Epithelial cell of proximal tubule (primary cell): ENCODE results near the gene NCEH1. TPM values are rescaled to one million over a fixed set of nuclear protein-coding genes. Genes with fewer than 3 reads are reported as not detected.

ENCODE experiments used
- DNase-seq: peaks from one replicate; pipeline ENCODE4 v3.0.0-alpha.2; 2011; ENCODE audit warnings: low read depth
- H3K4me3 ChIP-seq: 2 replicates; pipeline ENCODE4 v1.5.1; 2011; ENCODE audit warnings: low read depth, mild to moderate bottlenecking, low read length
- total RNA-seq: library from RNA; depleted of rRNA; stranded (reverse); fragments of >200 nt; gene quantifications from 2 replicates; pipeline ENCODE4 v1.2.3, GENCODE V29; 2015
- TF ChIP-seq, protein P1 (sequence below): conservative IDR thresholded peaks from 2 replicates; pipeline ENCODE4 v1.5.1; 2012; ENCODE audit warnings: low read depth, mild to moderate bottlenecking, low read length

Gene NCEH1
- total RNA-seq, 1 donor from 2014 or later = 72.9 TPM

DNA sequence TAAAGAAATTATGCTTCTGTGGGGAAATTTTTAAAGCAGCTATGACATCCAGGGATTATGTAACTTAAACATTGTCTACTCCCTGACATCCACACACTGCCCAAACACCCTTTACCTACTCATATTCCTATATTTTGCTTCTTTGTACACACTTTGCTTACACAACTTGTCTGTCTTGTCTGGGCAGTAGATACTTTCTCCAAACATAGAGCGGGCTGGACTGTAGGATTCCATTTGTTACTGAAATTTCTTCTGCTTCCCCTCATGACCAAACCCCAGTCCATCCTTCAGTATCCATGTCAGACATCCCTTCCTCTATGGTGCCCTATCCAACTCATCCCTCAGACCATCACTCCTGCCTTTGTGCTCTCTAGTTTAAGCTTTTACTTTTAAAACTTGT, 19.9 kb downstream of the NCEH1 start:
- no peak for DNase-seq
- H3K4me3 ChIP-seq = no peak overlapping the region
- TF ChIP-seq, protein P1, sequence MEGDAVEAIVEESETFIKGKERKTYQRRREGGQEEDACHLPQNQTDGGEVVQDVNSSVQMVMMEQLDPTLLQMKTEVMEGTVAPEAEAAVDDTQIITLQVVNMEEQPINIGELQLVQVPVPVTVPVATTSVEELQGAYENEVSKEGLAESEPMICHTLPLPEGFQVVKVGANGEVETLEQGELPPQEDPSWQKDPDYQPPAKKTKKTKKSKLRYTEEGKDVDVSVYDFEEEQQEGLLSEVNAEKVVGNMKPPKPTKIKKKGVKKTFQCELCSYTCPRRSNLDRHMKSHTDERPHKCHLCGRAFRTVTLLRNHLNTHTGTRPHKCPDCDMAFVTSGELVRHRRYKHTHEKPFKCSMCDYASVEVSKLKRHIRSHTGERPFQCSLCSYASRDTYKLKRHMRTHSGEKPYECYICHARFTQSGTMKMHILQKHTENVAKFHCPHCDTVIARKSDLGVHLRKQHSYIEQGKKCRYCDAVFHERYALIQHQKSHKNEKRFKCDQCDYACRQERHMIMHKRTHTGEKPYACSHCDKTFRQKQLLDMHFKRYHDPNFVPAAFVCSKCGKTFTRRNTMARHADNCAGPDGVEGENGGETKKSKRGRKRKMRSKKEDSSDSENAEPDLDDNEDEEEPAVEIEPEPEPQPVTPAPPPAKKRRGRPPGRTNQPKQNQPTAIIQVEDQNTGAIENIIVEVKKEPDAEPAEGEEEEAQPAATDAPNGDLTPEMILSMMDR = no peak

DNA sequence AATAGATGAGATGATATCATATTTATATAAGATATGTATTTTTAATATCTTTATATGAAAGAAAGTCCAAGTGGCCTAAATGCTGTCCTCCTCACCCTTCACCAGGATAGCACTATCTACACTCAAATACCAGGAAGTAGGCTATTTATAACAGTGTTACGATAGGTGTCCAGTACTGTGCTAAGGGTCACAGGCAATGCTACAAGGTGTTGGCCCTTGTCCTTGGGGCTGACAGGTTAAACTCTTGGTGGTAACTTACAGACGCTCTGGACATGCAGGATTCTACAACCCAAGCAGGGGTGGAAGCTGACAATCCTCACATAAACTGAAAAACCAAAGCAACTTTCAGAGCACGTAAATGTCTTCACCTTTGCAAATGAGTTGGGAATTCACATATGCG, 22.3 kb downstream of the NCEH1 start:
- TF ChIP-seq, protein P1 = no peak
- no peak overlapping the region for H3K4me3 ChIP-seq
- DNase-seq = no peak

DNA sequence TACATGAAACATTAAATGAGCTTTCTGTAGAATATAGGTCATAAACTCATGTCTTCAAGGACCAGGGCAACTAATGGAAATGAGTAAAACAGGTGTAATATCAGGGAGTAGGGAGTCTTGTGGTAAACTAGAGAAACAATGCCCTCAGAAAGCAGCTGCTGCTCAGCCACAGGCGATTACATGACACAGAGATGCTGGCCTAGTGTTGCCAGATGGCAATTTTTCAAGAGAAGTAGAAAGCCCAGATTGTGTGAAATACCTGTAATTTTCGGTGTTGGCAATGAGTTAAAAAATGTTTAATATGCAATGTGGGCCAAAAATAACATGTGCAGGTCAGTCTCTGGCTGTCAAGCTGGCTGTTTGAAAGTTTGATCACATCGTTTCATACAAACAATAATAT, 23.4 kb downstream of the NCEH1 start:
- no peak for DNase-seq
- TF ChIP-seq, protein P1 = no peak
- H3K4me3 ChIP-seq = no peak overlapping the region

DNA sequence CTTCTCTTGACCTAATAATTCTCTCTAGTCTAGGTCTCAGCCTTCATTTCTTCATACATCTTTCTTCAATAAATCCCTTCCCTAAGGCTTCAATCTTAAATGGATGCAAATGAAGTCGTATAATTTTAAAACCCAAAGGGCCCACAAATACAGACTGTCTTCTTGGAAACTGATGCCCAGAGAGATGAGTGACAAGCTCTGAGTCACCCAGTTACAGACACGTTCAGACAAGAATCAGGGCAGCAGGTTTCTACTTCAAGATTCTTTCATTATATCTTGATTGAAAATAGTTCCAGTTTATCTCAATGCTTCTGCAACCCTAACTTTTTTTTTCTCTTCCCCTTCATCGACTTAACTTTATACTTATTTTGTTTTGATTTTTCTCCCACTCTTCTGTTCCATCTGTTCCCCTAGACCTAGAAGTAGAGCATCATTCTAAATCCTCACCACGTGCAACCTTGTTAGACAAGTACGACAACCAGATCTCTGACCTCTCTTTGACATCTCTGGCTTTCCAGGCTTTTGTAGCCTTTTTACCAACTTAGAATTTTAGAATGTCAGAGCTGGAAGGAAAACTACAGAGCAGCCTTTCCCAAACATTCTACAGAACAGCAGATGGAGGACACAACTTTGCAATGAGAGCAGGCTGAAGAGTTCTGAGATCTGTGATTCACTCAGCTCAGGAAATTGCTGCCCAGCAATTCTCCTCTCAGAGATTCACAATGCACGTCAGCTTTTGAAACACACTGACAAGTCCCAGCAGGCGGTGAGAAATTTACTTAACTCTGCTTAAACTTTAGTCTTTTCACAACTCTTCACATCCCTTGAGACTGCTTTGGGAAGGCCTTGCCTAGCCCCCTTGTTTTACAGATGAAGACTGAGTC, 25.3 kb downstream of the NCEH1 start:
- TF ChIP-seq, protein P1 = no peak
- H3K4me3 ChIP-seq = no peak overlapping the region
- DNase-seq = no peak

DNA sequence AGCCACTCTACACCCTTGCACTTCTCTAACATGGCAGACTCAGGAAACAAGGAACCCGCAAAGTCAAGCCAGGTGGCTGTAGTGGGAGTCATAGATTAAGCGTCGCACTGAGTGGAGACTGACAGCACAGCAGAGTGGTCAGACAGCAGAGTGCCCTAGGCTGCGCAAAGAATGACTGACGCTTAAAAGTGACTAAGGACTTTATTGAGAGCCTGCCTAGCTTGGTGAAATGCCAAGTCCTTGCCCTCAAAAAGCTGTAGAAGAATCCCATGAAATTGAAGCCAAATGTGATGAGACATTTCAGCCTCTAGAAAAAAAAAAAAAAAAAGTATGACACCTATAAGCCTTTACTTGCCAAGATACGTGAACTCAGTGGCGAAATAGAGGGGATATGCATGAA, 30.2 kb downstream of the NCEH1 start:
- TF ChIP-seq, protein P1 = no peak
- no peak for DNase-seq
- H3K4me3 ChIP-seq = no peak overlapping the region

DNA sequence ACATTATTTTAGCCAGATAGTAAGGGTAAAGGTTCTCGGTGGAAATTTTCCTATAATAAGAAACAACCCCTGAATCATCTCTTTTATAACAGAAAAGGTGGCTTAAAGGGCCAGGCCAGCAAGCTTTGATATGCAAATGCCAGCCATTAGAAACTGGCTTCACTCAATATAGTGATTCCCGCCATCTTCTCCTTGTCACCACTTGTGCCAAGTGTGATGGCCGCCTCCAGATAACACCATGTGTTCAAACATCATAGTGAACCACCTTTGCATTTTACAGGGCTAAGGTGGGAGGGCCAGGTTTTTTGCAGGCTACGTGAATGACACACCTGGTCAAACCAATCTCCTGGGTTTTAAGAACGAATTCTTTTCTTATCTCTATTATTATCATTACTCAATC, 31.3 kb downstream of the NCEH1 start:
- no peak for DNase-seq
- H3K4me3 ChIP-seq = no peak overlapping the region
- TF ChIP-seq, protein P1 = no peak

DNA sequence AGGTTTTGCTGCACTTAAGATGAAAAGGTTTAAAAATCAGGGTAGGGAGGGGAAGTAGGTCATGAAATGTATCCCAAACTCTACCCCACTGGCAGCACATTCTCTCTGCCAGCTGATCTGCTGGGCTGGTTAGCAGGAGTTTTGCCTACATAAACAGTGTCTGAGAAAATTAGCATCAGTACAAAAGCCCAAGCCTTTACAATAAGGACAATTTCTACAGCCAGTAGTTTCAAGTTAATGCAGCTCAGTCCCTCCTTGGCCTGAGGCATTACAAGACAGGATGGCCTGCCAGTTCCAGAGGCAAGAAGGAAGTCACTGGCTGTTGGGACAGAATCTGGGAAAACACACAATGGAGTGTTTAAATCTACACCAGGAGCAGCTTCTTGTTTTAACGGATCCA, 32.8 kb downstream of the NCEH1 start:
- no peak for DNase-seq
- peak overlapping the region; percentile 21 for H3K4me3 ChIP-seq
- TF ChIP-seq, protein P1 = no peak
